Measurements from ENCODE around the gene HACD4.

The HACD4 gene

DNA sequence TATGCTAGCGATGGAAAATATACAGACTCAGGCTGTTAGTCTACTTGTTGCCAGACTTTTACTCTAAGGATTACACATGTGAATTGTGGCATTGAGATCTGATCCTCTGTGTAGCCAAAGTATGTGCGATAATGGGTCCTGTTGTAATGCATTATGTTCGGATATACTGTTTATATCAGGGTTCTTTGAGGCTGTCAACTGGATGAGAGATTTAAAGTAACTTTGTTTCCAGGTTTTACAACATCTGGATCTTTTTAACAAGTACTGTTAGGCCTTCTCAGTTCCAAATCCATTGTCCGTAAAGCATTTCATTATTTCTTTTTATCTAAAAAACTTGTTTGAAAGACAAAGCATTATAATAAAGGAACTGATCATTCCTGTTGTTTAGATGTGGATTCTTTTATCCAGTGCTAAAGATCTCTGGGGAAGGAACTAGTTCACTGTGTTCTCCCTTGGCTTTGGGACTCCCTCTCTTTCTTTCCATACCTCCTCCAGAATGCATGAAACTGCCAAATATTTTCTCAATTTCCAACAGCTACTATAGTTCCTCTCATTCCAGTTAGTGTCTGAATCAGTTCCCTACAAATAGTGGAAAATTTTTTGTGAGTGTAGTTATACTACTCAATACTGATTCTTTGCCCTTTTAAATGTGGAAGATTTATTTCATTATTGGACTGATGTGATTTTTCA, 68.8 kb downstream of the HACD4 start:
- no peak for DNase-seq

DNA sequence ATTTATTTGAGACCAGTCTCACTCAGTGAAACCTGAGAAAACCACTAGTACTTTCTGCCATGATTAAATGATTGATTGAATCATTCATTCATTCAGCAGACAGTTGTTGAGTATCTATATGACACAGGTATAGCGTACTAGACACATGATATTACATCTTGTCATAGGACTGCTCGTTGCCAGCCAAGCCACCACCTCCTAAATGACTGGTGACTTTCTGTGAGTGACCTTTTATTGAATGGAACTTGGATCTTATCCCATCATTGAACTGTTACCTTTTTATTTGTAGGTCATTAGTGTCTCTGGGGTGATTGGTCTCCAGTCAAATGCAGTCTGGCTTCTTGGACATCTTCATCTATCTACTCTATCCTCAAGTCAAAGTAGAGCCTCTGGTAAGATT, 80.7 kb downstream of the HACD4 start:
- DNase-seq = no peak

Measured in NCI-H2081 treated with DMSO at 0.1 percent for 48 hours (cell line).